CD8-positive, alpha-beta memory T cell (primary cell): ENCODE data around the gene DGKA. TPM values are rescaled to one million over a fixed set of nuclear protein-coding genes. Genes with fewer than 3 reads are reported as not detected.
A peak's percentile ranks its signal among the peaks of the same experiment; 100 is the strongest.
"Not testable (repeated sequence)": the region's sequence is repeated elsewhere in the genome, so short reads cannot be mapped to it uniquely, and the experiment has no call there.

ENCODE experiments used
- CTCF ChIA-PET: fragments of 350-600 bp; sonication (Branson Sonifier 250); formaldehyde crosslinking; loops from one replicate; lab custom pipeline; 2021; ENCODE audit warnings: antibody characterized with exemption; lab: Charles Lee
- POLR2A ChIA-PET: fragments of 350-600 bp; sonication (Branson Sonifier 250); formaldehyde crosslinking; loops from one replicate; lab custom pipeline; 2021; ENCODE audit warnings: antibody characterized with exemption; lab: Charles Lee
- DNase-seq, 5 donors: peaks; one replicate each; pipeline versions ENCODE4 v3.0.0 to v3.0.0-alpha.2; 2020 to 2022; ENCODE audit warnings: mixed read lengths in 1 of 5
- H3K27ac ChIP-seq: one replicate; pipeline ENCODE4 v1.7.0; 2013; ENCODE audit warnings: low read depth, mild to moderate bottlenecking, low read length, moderate library complexity
- H3K27me3 ChIP-seq: 2 replicates; pipeline ENCODE4 v1.7.0; 2013; ENCODE audit warnings: low read length, mild to moderate bottlenecking; ENCODE audit not compliant: insufficient read depth, poor library complexity, severe bottlenecking
- H3K36me3 ChIP-seq: 2 replicates; pipeline ENCODE4 v1.7.0; 2013; ENCODE audit warnings: mild to moderate bottlenecking, low read length, moderate library complexity; ENCODE audit not compliant: insufficient read depth
- H3K4me1 ChIP-seq: 2 replicates; pipeline ENCODE4 v1.7.0; 2013; ENCODE audit warnings: mild to moderate bottlenecking, low read length, moderate library complexity; ENCODE audit not compliant: insufficient read depth
- H3K4me3 ChIP-seq: 2 replicates; pipeline ENCODE4 v1.7.0; 2013; ENCODE audit warnings: mild to moderate bottlenecking, low read length
- H3K9me3 ChIP-seq: 2 replicates; pipeline ENCODE4 v1.7.0; 2013; ENCODE audit warnings: mild to moderate bottlenecking, low read length
- H3K27ac Mint-ChIP-seq, 8 donors: one replicate each; pipeline ENCODE4 v1.8.0; 2020 to 2021; ENCODE audit warnings: mixed read lengths in 8 of 8, mild to moderate bottlenecking in 6 of 8, inconsistent platforms in 3 of 8, moderate library complexity in 3 of 8
- H3K27me3 Mint-ChIP-seq, 2 donors: one replicate each; pipeline ENCODE4 v1.8.0; 2020 to 2021; ENCODE audit warnings: mixed read lengths in 2 of 2, mild to moderate bottlenecking in 1 of 2, moderate library complexity in 1 of 2
- H3K36me3 Mint-ChIP-seq, 3 donors: one replicate each; pipeline ENCODE4 v1.8.0; 2020 to 2021; ENCODE audit warnings: mixed read lengths in 3 of 3, inconsistent platforms in 1 of 3, mild to moderate bottlenecking in 1 of 3
- H3K4me1 Mint-ChIP-seq, 3 donors: one replicate each; pipeline ENCODE4 v1.8.0; 2020 to 2021; ENCODE audit warnings: mixed read lengths in 3 of 3, inconsistent platforms in 1 of 3, mild to moderate bottlenecking in 1 of 3
- H3K4me3 Mint-ChIP-seq, 7 donors: one replicate each; pipeline ENCODE4 v1.8.0; 2020 to 2021; ENCODE audit warnings: mixed read lengths in 7 of 7, mild to moderate bottlenecking in 6 of 7, moderate library complexity in 4 of 7, inconsistent platforms in 2 of 7
- H3K9me3 Mint-ChIP-seq, 5 donors: one replicate each; pipeline ENCODE4 v1.8.0; 2020 to 2022; ENCODE audit warnings: mixed read lengths in 5 of 5, mild to moderate bottlenecking in 3 of 5, moderate library complexity in 2 of 5, inconsistent platforms in 1 of 5
- polyA plus RNA-seq: library from polyadenylated mRNA; unstranded; fragments of 300-500 nt; fragmentation: Illumina TruSeq; gene quantifications from one replicate; pipeline ENCODE4 v1.2.3, GENCODE V29; 2021
- total RNA-seq, 2 experiments: library from RNA; stranded (reverse); gene quantifications; one replicate each; pipeline ENCODE4 v1.2.3, GENCODE V29; 2021

The DGKA gene
- total and polyA plus RNA-seq, 3 experiments from 2014 or later = 221 to 236 (median 234) TPM

DNA sequence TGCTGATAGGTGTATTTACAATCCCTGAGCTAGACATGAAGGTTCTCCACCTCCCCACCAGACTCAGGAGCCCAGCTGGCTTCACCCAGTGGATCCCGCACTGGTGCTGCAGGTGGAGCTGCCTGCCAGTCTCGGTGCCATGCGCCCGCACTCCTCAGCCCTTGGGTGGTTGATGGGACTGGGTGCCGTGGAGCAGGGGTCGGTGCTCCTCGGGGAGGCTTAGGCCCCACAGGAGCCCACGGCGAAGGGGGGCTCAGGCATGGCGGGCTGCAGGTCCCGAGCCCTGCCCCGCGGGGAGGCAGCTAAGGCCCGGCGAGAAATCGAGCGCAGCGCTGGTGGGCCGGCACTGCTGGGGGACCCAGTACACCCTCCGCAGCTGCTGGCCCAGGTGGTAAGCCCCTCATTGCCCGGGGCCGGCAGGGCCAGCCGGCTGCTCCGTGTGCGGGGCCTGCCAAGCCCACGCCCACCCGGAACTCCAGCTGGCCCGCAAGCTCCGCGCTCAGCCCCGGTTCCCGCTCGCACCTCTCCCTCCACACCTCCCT is 69.1 kb downstream of the DGKA start:
- H3K9me3 Mint-ChIP-seq, H3K9me3 ChIP-seq, H3K36me3 ChIP-seq, H3K4me1 ChIP-seq, H3K36me3 Mint-ChIP-seq, H3K27ac Mint-ChIP-seq, H3K27me3 Mint-ChIP-seq, H3K27ac ChIP-seq, DNase-seq, H3K4me3 Mint-ChIP-seq, H3K4me3 ChIP-seq, POLR2A ChIA-PET, H3K27me3 ChIP-seq: not testable (repeated sequence)
- peaks cover 11 to 15% (median 14%) of the 10 kb centered on the region in 3 donors for H3K4me1 Mint-ChIP-seq
- CTCF ChIA-PET = interaction anchor here (0.7 to 4.7 kb wide), 3 partner anchors 22 to 28 kb away, joined by 3 to 21 read pairs (median 4); partner anchors contain the start of gene RAB5B

- ChIA-PET POLR2A (no interaction called here), CTCF (no interaction called here)
- H3K36me3 Mint-ChIP-seq = no peaks in the 10 kb centered on the region
- Histone ChIP-seq H3K27ac (no peak overlapping the region), H3K36me3 (no peaks in the 10 kb centered on the region), H3K4me3 (no peak overlapping the region), H3K27me3 (no peaks in the 10 kb centered on the region), H3K9me3 (no peaks in the 10 kb centered on the region), H3K4me1 (peaks cover 5% of the 10 kb centered on the region)
- no peak overlapping the region for H3K27ac Mint-ChIP-seq
- H3K4me3 Mint-ChIP-seq = no peak overlapping the region
- DNase-seq = no peak
- H3K4me1 Mint-ChIP-seq = peaks cover 8 to 16% (median 10%) of the 10 kb centered on the region in 3 donors
- no peaks in the 10 kb centered on the region for H3K9me3 Mint-ChIP-seq
- peaks cover 0 to 5% of the 10 kb centered on the region in 2 donors for H3K27me3 Mint-ChIP-seq
These were observed 70.6 kb downstream of the DGKA start for GRCh38 chr12:56001487-56002100.

- CTCF ChIA-PET = interaction anchor here (1.2 kb wide), 1 partner anchor 26 kb away, joined by 3 read pairs; no protein-coding TSS in a partner anchor
- not testable (repeated sequence) for H3K9me3 ChIP-seq, H3K4me3 ChIP-seq, H3K36me3 ChIP-seq, H3K27ac ChIP-seq, H3K27me3 Mint-ChIP-seq, H3K27me3 ChIP-seq, DNase-seq, H3K36me3 Mint-ChIP-seq, H3K9me3 Mint-ChIP-seq
- Mint-ChIP-seq H3K27ac (peak overlapping the region in 1 of 8 donors; percentile 38), H3K4me3 (peak overlapping the region in 1 of 7 donors; percentile 10), H3K4me1 (peaks cover 16 to 26% (median 17%) of the 10 kb centered on the region in 3 donors)
- POLR2A ChIA-PET = interaction anchor here (0.7 kb wide), 1 partner anchor 359 kb away, joined by 6 read pairs; no protein-coding TSS in a partner anchor
- peaks cover 11% of the 10 kb centered on the region for H3K4me1 ChIP-seq
These were observed 72.4 kb downstream of the DGKA start for GRCh38 chr12:56003376-56003775.

Other genes with a start within 250 kb of the DGKA start
- 1 to 10 TPM; 2.7 to 3.1 TPM for gene ITGA7, start 223.3 kb upstream of the DGKA start, total RNA-seq
- 0.36 TPM for gene ITGA7, start 223.3 kb upstream of the DGKA start, polyA plus RNA-seq
- 100 to 1,000 TPM in 1 of 2 experiments, 10 to 100 TPM in 1; 97.5 to 110 TPM for gene BLOC1S1, start 215.1 kb upstream of the DGKA start, total RNA-seq
- 90.2 TPM for gene BLOC1S1, start 215.1 kb upstream of the DGKA start, polyA plus RNA-seq
- gene RDH5, start 210.8 kb upstream of the DGKA start, total RNA-seq = 1 to 10 TPM; 8.1 to 8.5 TPM
- 0.90 TPM for gene RDH5, start 210.8 kb upstream of the DGKA start, polyA plus RNA-seq
- gene CD63, start 202.2 kb upstream of the DGKA start, total RNA-seq = 100 to 1,000 TPM; 200 to 202 TPM
- 375 TPM for gene CD63, start 202.2 kb upstream of the DGKA start, polyA plus RNA-seq
- 10 to 100 TPM; 13.1 to 13.5 TPM for gene GDF11, start 188.0 kb upstream of the DGKA start, total RNA-seq
- 1.4 TPM for gene GDF11, start 188.0 kb upstream of the DGKA start, polyA plus RNA-seq
- gene SARNP, start 113.4 kb upstream of the DGKA start, total RNA-seq = 100 to 1,000 TPM in 1 of 2 experiments, 10 to 100 TPM in 1; 89.7 to 103 TPM
- 109 TPM for gene SARNP, start 113.4 kb upstream of the DGKA start, polyA plus RNA-seq
- 10 to 100 TPM; 49.0 to 49.7 TPM for gene ORMDL2, start 113.1 kb upstream of the DGKA start, total RNA-seq
- 110 TPM for gene ORMDL2, start 113.1 kb upstream of the DGKA start, polyA plus RNA-seq
- gene DNAJC14, start 101.6 kb upstream of the DGKA start, total RNA-seq = 10 to 100 TPM; 39.1 to 40.8 TPM
- 40.2 TPM for gene DNAJC14, start 101.6 kb upstream of the DGKA start, polyA plus RNA-seq
- gene MMP19, start 88.2 kb upstream of the DGKA start, total RNA-seq = 1 to 10 TPM in 1 of 2 experiments, under 1 TPM in 1; 0.29 to 1.0 TPM
- gene MMP19, start 88.2 kb upstream of the DGKA start, polyA plus RNA-seq = not detected
- 10 to 100 TPM; 35.8 to 38.4 TPM for gene PYM1, start 3.3 kb upstream of the DGKA start, total RNA-seq
- 80.8 TPM for gene PYM1, start 3.3 kb upstream of the DGKA start, polyA plus RNA-seq
- gene PMEL, start 34.9 kb downstream of the DGKA start, total RNA-seq = under 1 TPM; 0.28 to 0.33 TPM
- gene PMEL, start 34.9 kb downstream of the DGKA start, polyA plus RNA-seq = not detected
- gene CDK2, start 35.7 kb downstream of the DGKA start, total RNA-seq = 100 to 1,000 TPM; 117 to 125 TPM
- gene CDK2, start 35.7 kb downstream of the DGKA start, polyA plus RNA-seq = 8.2 TPM
- 10 to 100 TPM; 36.6 to 38.3 TPM for gene RAB5B, start 42.9 kb downstream of the DGKA start, total RNA-seq
- gene RAB5B, start 42.9 kb downstream of the DGKA start, polyA plus RNA-seq = 68.5 TPM
- 1 to 10 TPM; 2.3 to 2.5 TPM for gene SUOX, start 66.1 kb downstream of the DGKA start, total RNA-seq
- gene SUOX, start 66.1 kb downstream of the DGKA start, polyA plus RNA-seq = 0.90 TPM
- 10 to 100 TPM; 11.0 to 11.6 TPM for gene IKZF4, start 89.9 kb downstream of the DGKA start, total RNA-seq
- 0.86 TPM for gene IKZF4, start 89.9 kb downstream of the DGKA start, polyA plus RNA-seq
- 10 to 100 TPM; 48.8 to 59.9 TPM for gene RPS26, start 110.8 kb downstream of the DGKA start, total RNA-seq
- gene RPS26, start 110.8 kb downstream of the DGKA start, polyA plus RNA-seq = 1,127 TPM
- 1 to 10 TPM; 1.7 to 1.9 TPM for gene ERBB3, start 149.0 kb downstream of the DGKA start, total RNA-seq
- gene ERBB3, start 149.0 kb downstream of the DGKA start, polyA plus RNA-seq = 0.63 TPM
- gene PA2G4, start 173.4 kb downstream of the DGKA start, total RNA-seq = 100 to 1,000 TPM; 468 to 504 TPM
- 249 TPM for gene PA2G4, start 173.4 kb downstream of the DGKA start, polyA plus RNA-seq
- gene RPL41, start 185.5 kb downstream of the DGKA start, total RNA-seq = 1,000 to 10,000 TPM; 5,711 to 5,990 TPM
- gene RPL41, start 185.5 kb downstream of the DGKA start, polyA plus RNA-seq = 7,268 TPM
- gene ZC3H10, start 187.1 kb downstream of the DGKA start, total RNA-seq = 1 to 10 TPM; 8.1 to 9.0 TPM
- gene ZC3H10, start 187.1 kb downstream of the DGKA start, polyA plus RNA-seq = 3.2 TPM
- gene ESYT1, start 197.1 kb downstream of the DGKA start, total RNA-seq = 100 to 1,000 TPM; 185 to 191 TPM
- gene ESYT1, start 197.1 kb downstream of the DGKA start, polyA plus RNA-seq = 374 TPM
- 10 to 100 TPM; 68.6 to 70.0 TPM for gene MYL6B, start 221.4 kb downstream of the DGKA start, total RNA-seq
- 6.2 TPM for gene MYL6B, start 221.4 kb downstream of the DGKA start, polyA plus RNA-seq
- gene MYL6, start 227.2 kb downstream of the DGKA start, total RNA-seq = 1,000 to 10,000 TPM; 1,010 to 1,017 TPM
- gene MYL6, start 227.2 kb downstream of the DGKA start, polyA plus RNA-seq = 2,423 TPM